GM12878 (cell line): Measurements from ENCODE around the gene ZNF474. TPM values are rescaled to one million over a fixed set of nuclear protein-coding genes. Genes with fewer than 3 reads are reported as not detected.

Experiments
- ATAC-seq: fragments of 200-7000 bp; cut with Tn5 transposase; 3 replicates; pipeline ENCODE4 v1.9.1; 2020; ENCODE audit warnings: mild to moderate bottlenecking, moderate library complexity
- BruUV-seq: library from RNA; stranded (reverse); fragments of 400-500 nt; replicated peaks from 2 replicates; lab custom pipeline; 2021; lab: Mats Ljungman, UMichigan
- CTCF ChIA-PET: fragments of 300-600 bp; sonication (Branson Sonifier 250); formaldehyde crosslinking; extraction: SDS; loops from one replicate; lab custom pipeline; 2021; ENCODE audit warnings: inconsistent platforms; lab: Yijun Ruan, JAX
- POLR2A ChIA-PET: fragments of 350-600 bp; formaldehyde crosslinking; extraction: SDS; loops from one replicate; lab custom pipeline; 2021; ENCODE audit warnings: inconsistent platforms; lab: Charles Lee
- RAD21 ChIA-PET: fragments of 300-600 bp; sonication (Branson Sonifier 250); formaldehyde crosslinking; loops from one replicate; lab custom pipeline; 2023; ENCODE audit warnings: antibody characterized with exemption; ENCODE audit not compliant: unreplicated experiment; lab: Charles Lee
- SMC1A ChIA-PET: fragments of 300-600 bp; sonication (Branson Sonifier 250); formaldehyde crosslinking; loops from one replicate; lab custom pipeline; 2023; ENCODE audit not compliant: unreplicated experiment, uncharacterized antibody; lab: Charles Lee
- DNase-seq: peaks from one replicate; pipeline ENCODE4 v3.0.0-alpha.2; 2011; ENCODE audit warnings: low read depth, low spot score
- FAIRE-seq: peaks from 3 replicates; lab custom pipeline; 2011; peaks lifted over from hg19 to GRCh38; lab: Jason Lieb, UNC
- H2AFZ ChIP-seq: 2 replicates; pipeline ENCODE4 v1.6.0; 2011; ENCODE audit warnings: low read depth, low read length, control low read depth; ENCODE audit not compliant: control insufficient read depth
- H3K27ac ChIP-seq: 2 replicates; pipeline ENCODE4 v1.5.1; 2011; ENCODE audit warnings: control low read depth; ENCODE audit not compliant: control insufficient read depth, insufficient read depth
- H3K27me3 ChIP-seq, 2 experiments: replicated peaks in 1 of 2; 2 replicates each; pipeline versions ENCODE4 v1.6.0 to v1.6.1; 2011; ENCODE audit warnings: low read length in 1 of 2; ENCODE audit not compliant: control insufficient read depth in 2 of 2, insufficient read depth in 2 of 2
- H3K36me3 ChIP-seq, 2 experiments: 2 replicates each; pipeline ENCODE4 v1.5.1; 2011; ENCODE audit warnings: low read length in 1 of 2; ENCODE audit not compliant: control insufficient read depth in 2 of 2, insufficient read depth in 2 of 2
- H3K4me1 ChIP-seq: 2 replicates; pipeline ENCODE4 v1.6.1; 2011; ENCODE audit warnings: mild to moderate bottlenecking, low read length, moderate library complexity, mixed read lengths; ENCODE audit not compliant: control insufficient read depth, insufficient read depth
- H3K4me2 ChIP-seq: 2 replicates; pipeline ENCODE4 v1.6.0; 2011; ENCODE audit warnings: control low read depth; ENCODE audit not compliant: control insufficient read depth, insufficient read depth
- H3K4me3 ChIP-seq: fragments of 200-600 bp; sonication (generic); 2 replicates; pipeline ENCODE4 v1.5.1; 2016
- H3K79me2 ChIP-seq: 2 replicates; pipeline ENCODE4 v1.6.0; 2011; ENCODE audit warnings: low read length; ENCODE audit not compliant: control insufficient read depth, insufficient read depth
- H3K9ac ChIP-seq: 2 replicates; pipeline ENCODE4 v1.8.0; 2011; ENCODE audit warnings: low read length, control low read depth, mixed read lengths; ENCODE audit not compliant: control insufficient read depth, insufficient read depth
- H3K9me3 ChIP-seq: replicated peaks from 3 replicates; pipeline ENCODE4 v1.5.1; 2011; ENCODE audit warnings: mild to moderate bottlenecking, low read length; ENCODE audit not compliant: control insufficient read depth, insufficient read depth
- H4K20me1 ChIP-seq: 2 replicates; pipeline ENCODE4 v1.6.0; 2011; ENCODE audit not compliant: control insufficient read depth, insufficient read depth
- BCL11A ChIP-seq: IDR thresholded peaks from 2 replicates; pipeline ENCODE4 v1.6.1; 2011; ENCODE audit warnings: low read depth, low read length
- BMI1 ChIP-seq: fragments of 450-650 bp; IDR thresholded peaks from 2 replicates; pipeline ENCODE4 v1.6.1; 2016; ENCODE audit warnings: mild to moderate bottlenecking, moderate library complexity, borderline replicate concordance
- CEBPB ChIP-seq, 2 experiments: fragments of 150-350 bp in 1 of 2; IDR thresholded peaks; 2 replicates each; pipeline ENCODE4 v1.6.1; 2012 to 2014; ENCODE audit warnings: low read depth in 2 of 2, low read length in 2 of 2, borderline replicate concordance in 1 of 2, inconsistent platforms in 1 of 2
- CHD1 ChIP-seq: IDR thresholded peaks from 2 replicates; pipeline ENCODE4 v1.6.1; 2012; ENCODE audit warnings: low read depth, low read length, improper control_type of control experiment
- CHD4 ChIP-seq: fragments of 200-600 bp; sonication (generic); IDR thresholded peaks from 2 replicates; pipeline ENCODE4 v1.6.1; 2016; ENCODE audit warnings: mild to moderate bottlenecking
- ESRRA ChIP-seq: IDR thresholded peaks from 2 replicates; pipeline ENCODE4 v1.6.1; 2012; ENCODE audit warnings: mild to moderate bottlenecking, low read length, improper control_type of control experiment
- JUNB ChIP-seq: IDR thresholded peaks from 2 replicates; pipeline ENCODE4 v1.6.1; 2016; ENCODE audit warnings: antibody characterized with exemption, mild to moderate bottlenecking
- NFYA ChIP-seq: IDR thresholded peaks from 2 replicates; pipeline ENCODE4 v1.6.1; 2011; ENCODE audit warnings: low read depth, mild to moderate bottlenecking, low read length, improper control_type of control experiment, borderline replicate concordance
- NR2C1 ChIP-seq: fragments of 450-650 bp; IDR thresholded peaks from 2 replicates; pipeline ENCODE4 v1.6.1; 2017; ENCODE audit warnings: antibody characterized with exemption, mild to moderate bottlenecking, moderate library complexity
- POLR2AphosphoS5 ChIP-seq: IDR thresholded peaks from 2 replicates; pipeline ENCODE4 v1.6.1; 2011; ENCODE audit warnings: mild to moderate bottlenecking, low read length, inconsistent platforms
- RCOR1 ChIP-seq: conservative IDR thresholded peaks from 2 replicates; pipeline ENCODE4 v1.6.1; 2012; ENCODE audit warnings: low read depth, low read length, improper control_type of control experiment
- STAT3 ChIP-seq: IDR thresholded peaks from 2 replicates; pipeline ENCODE4 v1.6.1; 2011; ENCODE audit warnings: low read depth, low read length, improper control_type of control experiment
- TARDBP ChIP-seq: IDR thresholded peaks from 2 replicates; pipeline ENCODE4 v1.6.1; 2016; ENCODE audit warnings: borderline replicate concordance
- TCF12 ChIP-seq: IDR thresholded peaks from 2 replicates; pipeline ENCODE4 v1.6.1; 2011; ENCODE audit warnings: low read depth, mild to moderate bottlenecking, low read length
- TCF3 ChIP-seq: IDR thresholded peaks from 2 replicates; pipeline ENCODE4 v1.6.1; 2012; ENCODE audit warnings: low read depth, mild to moderate bottlenecking, low read length, borderline replicate concordance; ENCODE audit not compliant: insufficient read depth
- YBX1 ChIP-seq: fragments of 450-650 bp; IDR thresholded peaks from 2 replicates; pipeline ENCODE4 v1.6.1; 2016; ENCODE audit warnings: antibody characterized with exemption
- ZNF217 ChIP-seq: fragments of 450-650 bp; IDR thresholded peaks from 2 replicates; pipeline ENCODE4 v1.6.1; 2017; ENCODE audit warnings: antibody characterized with exemption, mild to moderate bottlenecking
- ZNF622 ChIP-seq: fragments of 450-650 bp; IDR thresholded peaks from 2 replicates; pipeline ENCODE4 v1.6.1; 2017; ENCODE audit warnings: mild to moderate bottlenecking, inconsistent platforms
- whole genome bisulfite sequencing: methylation state at CpG from one replicate; pipeline ENCODE4 v1.1.6; 2016; ENCODE audit warnings: low lambda C conversion rate; ENCODE audit not compliant: insufficient replicate concordance, insufficient coverage; ENCODE audit errors: missing lambda C conversion rate; 5-methylcytosine and 5-hydroxymethylcytosine counted together
- in situ Hi-C: fragments of 300-500 bp; cut with MboI; formaldehyde crosslinking; loops from 9 replicates; pipeline ENCODE4 v1.14.3; 2018; ENCODE audit warnings: mixed read lengths
- intact Hi-C: fragments of 100-400 bp; cut with micrococcal nuclease; formaldehyde crosslinking; loops from one replicate; pipeline ENCODE4 v1.14.2; 2022; ENCODE audit not compliant: unreplicated experiment
- polyA plus RNA-seq, 11 experiments: library from polyadenylated mRNA; depleted of rRNA in 4 of 11; unstranded in 6 of 11; stranded (reverse) in 5 of 11; fragments of >200 nt; fragmentation: Nextera tagmentation in 4 of 11; fragmentation: Illumina TruSeq in 1 of 11; extraction: Ambion mirVana in 4 of 11; extraction: Trizol in 1 of 11; gene quantifications; 1 replicate in 1 of 11; 2 replicates in 10 of 11; pipeline versions ENCODE4 v1.2.1 to v1.2.3, GENCODE V29; 2011 to 2016; ENCODE audit warnings: inconsistent platforms in 2 of 11, missing spikeins in 2 of 11, low read depth in 1 of 11
- total RNA-seq, 4 experiments: library from RNA; depleted of rRNA in 3 of 4; stranded (reverse); fragments of >200 nt in 3 of 4; fragmentation: Illumina TruSeq in 1 of 4; extraction: Trizol in 1 of 4; gene quantifications; 2 replicates each; pipeline versions ENCODE4 v1.2.1 to v1.2.3, GENCODE V29; 2013 to 2021
- TF ChIP-seq, protein P1 (sequence below): fragments of 450-650 bp; IDR thresholded peaks from 2 replicates; pipeline ENCODE4 v1.6.1; 2017; ENCODE audit warnings: mild to moderate bottlenecking, low read depth, inconsistent platforms; ENCODE audit not compliant: poor library complexity, severe bottlenecking
- TF ChIP-seq, protein P2 (sequence below): fragments of 150-350 bp; IDR thresholded peaks from 2 replicates; pipeline ENCODE4 v1.6.1; 2016; ENCODE audit warnings: low read depth, low read length

The ZNF474 gene
- total and polyA plus RNA-seq, 10 of the 15 experiments (the other 5 are each of a cell fraction or from before 2014, with no cell fraction given), result 0.06 to 0.97 (median 0.13) TPM; not detected in 3

DNA sequence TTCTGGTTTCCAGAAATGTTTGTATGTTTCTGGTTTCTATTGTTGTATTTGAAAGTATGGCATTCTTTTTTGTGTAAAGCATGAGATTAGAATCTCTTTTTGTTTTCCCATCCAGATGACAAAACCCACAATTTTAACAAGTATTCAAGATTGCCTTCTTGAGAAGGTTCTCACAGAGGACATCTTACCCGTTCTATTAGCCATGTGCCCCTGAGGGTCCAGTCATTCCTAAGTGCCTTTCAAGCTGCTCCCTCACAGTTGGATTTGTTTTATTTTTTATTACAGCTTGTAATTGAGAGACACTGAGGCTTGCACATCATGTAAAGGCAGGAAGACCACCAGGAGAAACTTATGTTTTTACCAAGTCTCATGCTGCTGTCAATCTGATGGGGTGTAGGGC lies 32.0 kb upstream of the ZNF474 start:
- Histone ChIP-seq H4K20me1 (no peaks in the 10 kb centered on the region), H3K79me2 (no peaks in the 10 kb centered on the region), H3K9me3 (no peaks in the 10 kb centered on the region)
- FAIRE-seq, result no peak
- intact Hi-C loops, result no loop called here
- TF ChIP-seq, protein P1, sequence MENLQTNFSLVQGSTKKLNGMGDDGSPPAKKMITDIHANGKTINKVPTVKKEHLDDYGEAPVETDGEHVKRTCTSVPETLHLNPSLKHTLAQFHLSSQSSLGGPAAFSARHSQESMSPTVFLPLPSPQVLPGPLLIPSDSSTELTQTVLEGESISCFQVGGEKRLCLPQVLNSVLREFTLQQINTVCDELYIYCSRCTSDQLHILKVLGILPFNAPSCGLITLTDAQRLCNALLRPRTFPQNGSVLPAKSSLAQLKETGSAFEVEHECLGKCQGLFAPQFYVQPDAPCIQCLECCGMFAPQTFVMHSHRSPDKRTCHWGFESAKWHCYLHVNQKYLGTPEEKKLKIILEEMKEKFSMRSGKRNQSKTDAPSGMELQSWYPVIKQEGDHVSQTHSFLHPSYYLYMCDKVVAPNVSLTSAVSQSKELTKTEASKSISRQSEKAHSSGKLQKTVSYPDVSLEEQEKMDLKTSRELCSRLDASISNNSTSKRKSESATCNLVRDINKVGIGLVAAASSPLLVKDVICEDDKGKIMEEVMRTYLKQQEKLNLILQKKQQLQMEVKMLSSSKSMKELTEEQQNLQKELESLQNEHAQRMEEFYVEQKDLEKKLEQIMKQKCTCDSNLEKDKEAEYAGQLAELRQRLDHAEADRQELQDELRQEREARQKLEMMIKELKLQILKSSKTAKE, result no peak
- TF ChIP-seq ESRRA (no peak), TCF3 (no peak), TARDBP (no peak), STAT3 (no peak), CEBPB (IDR thresholded peaks at IDR 0.05; ENCODE audit: borderline replicate concordance in 1 of 2, low read depth in 2 of 2, low read length in 2 of 2) (no peak), ZNF217 (no peak), BMI1 (no peak), YBX1 (no peak), CHD4 (no peak), NFYA (no peak), BCL11A (no peak), TCF12 (no peak), RCOR1 (no peak), JUNB (no peak), CHD1 (no peak), POLR2AphosphoS5 (no peak), ZNF622 (no peak), NR2C1 (no peak)
- TF ChIP-seq, protein P2, sequence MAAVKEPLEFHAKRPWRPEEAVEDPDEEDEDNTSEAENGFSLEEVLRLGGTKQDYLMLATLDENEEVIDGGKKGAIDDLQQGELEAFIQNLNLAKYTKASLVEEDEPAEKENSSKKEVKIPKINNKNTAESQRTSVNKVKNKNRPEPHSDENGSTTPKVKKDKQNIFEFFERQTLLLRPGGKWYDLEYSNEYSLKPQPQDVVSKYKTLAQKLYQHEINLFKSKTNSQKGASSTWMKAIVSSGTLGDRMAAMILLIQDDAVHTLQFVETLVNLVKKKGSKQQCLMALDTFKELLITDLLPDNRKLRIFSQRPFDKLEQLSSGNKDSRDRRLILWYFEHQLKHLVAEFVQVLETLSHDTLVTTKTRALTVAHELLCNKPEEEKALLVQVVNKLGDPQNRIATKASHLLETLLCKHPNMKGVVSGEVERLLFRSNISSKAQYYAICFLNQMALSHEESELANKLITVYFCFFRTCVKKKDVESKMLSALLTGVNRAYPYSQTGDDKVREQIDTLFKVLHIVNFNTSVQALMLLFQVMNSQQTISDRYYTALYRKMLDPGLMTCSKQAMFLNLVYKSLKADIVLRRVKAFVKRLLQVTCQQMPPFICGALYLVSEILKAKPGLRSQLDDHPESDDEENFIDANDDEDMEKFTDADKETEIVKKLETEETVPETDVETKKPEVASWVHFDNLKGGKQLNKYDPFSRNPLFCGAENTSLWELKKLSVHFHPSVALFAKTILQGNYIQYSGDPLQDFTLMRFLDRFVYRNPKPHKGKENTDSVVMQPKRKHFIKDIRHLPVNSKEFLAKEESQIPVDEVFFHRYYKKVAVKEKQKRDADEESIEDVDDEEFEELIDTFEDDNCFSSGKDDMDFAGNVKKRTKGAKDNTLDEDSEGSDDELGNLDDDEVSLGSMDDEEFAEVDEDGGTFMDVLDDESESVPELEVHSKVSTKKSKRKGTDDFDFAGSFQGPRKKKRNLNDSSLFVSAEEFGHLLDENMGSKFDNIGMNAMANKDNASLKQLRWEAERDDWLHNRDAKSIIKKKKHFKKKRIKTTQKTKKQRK, result no peak
- TF ChIP-seq, all 136 proteins: peak for 0
- ATAC-seq, result no peak
- H3K36me3 ChIP-seq, result no peaks in the 10 kb centered on the region
- no peak overlapping the region for H3K9ac ChIP-seq
- no peaks in the 10 kb centered on the region for H3K4me1 ChIP-seq
- SMC1A ChIA-PET, result interaction anchor here (1.0 to 1.1 kb wide), 2 partner anchors 25 to 134 kb away, joined by 3 read pairs; no protein-coding TSS in a partner anchor
- no peak overlapping the region for H3K4me3 ChIP-seq
- H3K4me2 ChIP-seq, result no peak overlapping the region
- 24% methylated on average over 1 of the region's 1 CpG for WGBS
- no peaks in the 10 kb centered on the region for H3K27me3 ChIP-seq
- RAD21 ChIA-PET, result no interaction called here
- DNase-seq, result no peak
- no peak overlapping the region for H2AFZ ChIP-seq
- H3K27ac ChIP-seq, result no peak overlapping the region
- CTCF ChIA-PET, result interaction anchor here (0.9 to 1.0 kb wide), 2 partner anchors 23 to 128 kb away, joined by 3 to 5 read pairs; no protein-coding TSS in a partner anchor
- POLR2A ChIA-PET, result no interaction called here
- in situ Hi-C loops, result no loop called here
- no TSS peak for BruUV-seq
